GM12801 (cell line): ENCODE measurements around the gene SELL.

Experiments used
- TF ChIP-seq, protein P1 (sequence below): IDR thresholded peaks from one replicate; pipeline ENCODE4 v1.5.1; 2011; ENCODE audit warnings: control low read depth; ENCODE audit not compliant: insufficient read length; ENCODE audit errors: extremely low read depth

The SELL gene

DNA sequence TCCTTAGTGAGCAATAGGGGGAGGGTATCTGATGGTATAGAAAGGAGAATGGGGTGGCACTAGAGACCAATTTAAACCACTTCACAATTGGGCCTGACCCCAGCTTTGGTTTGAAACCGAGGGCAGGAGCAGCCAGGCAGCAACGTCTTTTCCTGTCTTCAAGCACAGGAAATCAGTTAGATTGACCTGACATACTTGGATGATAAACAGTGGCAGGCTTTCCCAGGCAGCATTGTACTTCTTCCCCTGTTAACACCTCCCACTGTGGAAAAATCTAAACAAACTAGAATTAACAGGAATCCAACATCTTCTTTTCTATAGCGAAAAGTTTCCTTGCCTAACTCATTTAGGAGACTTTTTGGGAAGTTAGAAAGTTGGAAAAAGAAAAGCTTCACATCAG is 40.6 kb downstream of the SELL start:
- TF ChIP-seq, protein P1, sequence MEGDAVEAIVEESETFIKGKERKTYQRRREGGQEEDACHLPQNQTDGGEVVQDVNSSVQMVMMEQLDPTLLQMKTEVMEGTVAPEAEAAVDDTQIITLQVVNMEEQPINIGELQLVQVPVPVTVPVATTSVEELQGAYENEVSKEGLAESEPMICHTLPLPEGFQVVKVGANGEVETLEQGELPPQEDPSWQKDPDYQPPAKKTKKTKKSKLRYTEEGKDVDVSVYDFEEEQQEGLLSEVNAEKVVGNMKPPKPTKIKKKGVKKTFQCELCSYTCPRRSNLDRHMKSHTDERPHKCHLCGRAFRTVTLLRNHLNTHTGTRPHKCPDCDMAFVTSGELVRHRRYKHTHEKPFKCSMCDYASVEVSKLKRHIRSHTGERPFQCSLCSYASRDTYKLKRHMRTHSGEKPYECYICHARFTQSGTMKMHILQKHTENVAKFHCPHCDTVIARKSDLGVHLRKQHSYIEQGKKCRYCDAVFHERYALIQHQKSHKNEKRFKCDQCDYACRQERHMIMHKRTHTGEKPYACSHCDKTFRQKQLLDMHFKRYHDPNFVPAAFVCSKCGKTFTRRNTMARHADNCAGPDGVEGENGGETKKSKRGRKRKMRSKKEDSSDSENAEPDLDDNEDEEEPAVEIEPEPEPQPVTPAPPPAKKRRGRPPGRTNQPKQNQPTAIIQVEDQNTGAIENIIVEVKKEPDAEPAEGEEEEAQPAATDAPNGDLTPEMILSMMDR = no peak

DNA sequence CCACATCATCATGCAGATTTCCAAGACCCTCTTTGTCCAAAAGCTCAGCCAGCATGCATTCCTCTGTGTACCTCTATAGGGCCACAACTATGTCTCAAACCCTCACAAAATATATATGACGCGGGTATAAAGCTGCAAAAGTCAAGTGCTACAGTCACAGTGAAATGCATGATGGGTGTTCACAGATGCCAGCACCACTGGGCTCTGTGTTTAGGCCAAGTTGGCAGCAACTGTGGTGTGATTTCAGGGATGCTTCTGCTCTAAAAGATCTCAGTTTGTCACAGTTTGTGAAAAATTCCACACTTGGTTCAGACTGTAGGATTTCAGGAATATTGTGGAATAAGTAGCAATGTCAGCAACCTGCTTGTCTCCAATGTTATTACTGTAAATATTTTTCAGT is 57.5 kb downstream of the SELL start:
- TF ChIP-seq, protein P1 = no peak

DNA sequence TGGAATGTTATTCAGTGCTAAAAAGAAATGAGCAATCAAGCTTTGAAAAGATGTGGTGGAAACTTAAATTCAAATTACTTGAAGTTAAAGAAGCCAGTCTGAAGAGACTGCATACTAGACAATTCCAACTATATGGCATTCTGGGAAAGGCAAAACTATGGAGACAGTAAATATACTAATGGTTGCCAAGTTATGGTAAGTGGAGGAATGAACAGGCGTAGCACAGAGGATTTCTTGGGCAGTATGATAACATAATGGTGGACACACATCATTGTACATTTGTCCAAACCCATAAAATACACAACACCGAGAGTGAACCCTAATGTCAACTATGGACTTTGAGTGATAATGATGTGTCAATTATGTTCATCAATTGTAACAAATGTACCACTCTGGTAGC is 60.4 kb downstream of the SELL start:
- TF ChIP-seq, protein P1 = no peak

DNA sequence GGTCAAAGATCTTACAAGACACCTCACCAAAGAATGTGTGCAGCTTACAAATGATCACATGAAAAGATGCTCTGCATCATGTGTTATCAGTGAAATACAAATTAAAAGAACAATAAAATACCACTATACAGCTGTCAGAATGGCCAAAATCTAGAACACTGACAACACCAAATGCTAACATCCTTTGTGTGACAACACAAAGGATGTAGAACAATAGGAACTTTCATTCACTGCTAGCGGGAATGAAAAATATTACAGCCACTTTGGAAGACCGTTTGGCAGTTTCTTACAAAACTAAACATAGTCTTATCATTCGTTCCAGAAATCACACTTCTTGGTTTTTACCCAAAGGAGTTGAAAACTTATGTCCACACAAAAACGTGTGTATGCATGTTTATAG is 60.9 kb downstream of the SELL start:
- TF ChIP-seq, protein P1 = no peak

DNA sequence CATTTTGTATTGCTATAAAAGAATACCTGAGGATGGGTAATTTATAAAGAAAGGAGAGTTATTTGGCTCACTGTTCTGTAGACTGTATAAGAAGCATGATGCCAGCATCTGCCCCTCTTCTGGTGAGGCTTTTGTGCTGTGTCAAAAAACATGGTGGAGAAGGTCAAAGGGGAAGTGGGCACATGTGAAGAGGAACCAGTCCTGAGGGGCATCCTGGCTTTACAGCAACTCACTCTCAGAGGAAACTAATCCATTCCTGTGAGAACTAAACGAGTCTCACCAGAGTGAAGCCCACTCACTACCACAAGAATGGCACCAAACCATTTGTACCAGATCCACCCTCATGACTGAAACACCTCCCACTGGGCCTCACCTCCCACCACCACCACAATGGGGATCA is 62.7 kb downstream of the SELL start:
- TF ChIP-seq, protein P1 = no peak

DNA sequence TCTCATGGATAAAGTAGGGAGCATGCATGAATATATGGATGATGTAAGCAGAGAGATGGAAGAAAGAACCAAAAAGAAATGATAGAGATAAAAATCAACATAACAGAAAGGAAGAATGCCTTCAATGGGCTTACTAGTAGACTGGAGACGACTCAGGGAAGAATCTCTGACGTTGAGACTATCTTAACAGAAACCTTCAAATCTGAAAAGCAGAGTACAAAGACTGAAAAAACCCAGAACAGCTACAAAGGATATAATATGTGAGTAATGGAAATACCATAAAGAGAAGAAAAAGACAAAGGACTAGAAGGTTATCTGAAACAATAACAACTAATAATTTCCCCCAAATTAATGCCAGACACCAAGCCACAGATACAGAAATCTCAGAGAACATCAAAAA is 63.2 kb downstream of the SELL start:
- TF ChIP-seq, protein P1 = no peak

DNA sequence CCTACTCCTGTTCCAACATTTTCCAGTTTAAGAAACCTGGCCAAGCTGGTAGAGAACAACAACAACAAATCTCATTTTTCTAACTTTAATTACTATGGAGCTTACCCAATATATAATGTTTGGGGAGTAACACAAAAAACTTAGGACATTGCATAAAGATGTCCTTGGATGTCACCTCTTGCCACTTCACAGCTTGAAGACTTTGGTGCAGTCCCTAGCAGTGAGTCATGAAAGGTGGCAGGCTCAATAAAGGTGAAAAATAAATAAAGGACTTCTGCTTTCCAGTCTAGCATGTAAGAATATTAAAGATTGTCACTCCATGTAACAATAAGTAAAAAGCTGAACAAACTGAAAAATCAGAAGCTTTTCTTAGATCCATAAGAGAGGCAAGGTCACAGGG is 63.9 kb downstream of the SELL start:
- TF ChIP-seq, protein P1 = no peak

DNA sequence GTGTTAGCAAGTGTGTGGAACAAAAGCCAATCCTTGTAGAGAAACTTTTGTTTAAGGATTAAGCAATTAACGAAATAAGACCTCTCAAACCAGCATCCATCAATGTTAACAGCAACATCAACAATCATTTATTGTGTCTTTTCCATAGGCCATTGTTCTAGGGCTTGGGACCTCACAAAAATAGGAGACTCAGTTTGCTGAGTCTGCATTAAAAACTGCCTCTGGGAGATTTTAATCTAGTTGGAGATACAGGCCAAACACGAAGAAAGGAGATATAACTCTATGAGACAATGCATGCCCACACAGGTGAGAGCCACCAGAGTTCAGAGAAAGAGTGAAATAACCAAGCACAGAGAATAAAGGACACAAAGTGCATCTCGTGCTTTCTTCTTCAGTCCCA is 67.1 kb downstream of the SELL start:
- TF ChIP-seq, protein P1 = no peak
